ENCODE measurements around the gene PA2G4.

PA2G4 gene

GRCh38 chr12:56162468-56163290 lies 58.3 kb downstream of the PA2G4 start:
- no peak for TF ChIP-seq CTCF (IDR thresholded peaks at IDR 0.05)
- H3K27ac Mint-ChIP-seq = peak overlapping the region; percentile 90
- DNase-seq = no peak
- no peaks in the 10 kb centered on the region for H3K9me3 Mint-ChIP-seq
- peaks cover 48% of the 10 kb centered on the region for H3K4me1 Mint-ChIP-seq
- peaks cover 3% of the 10 kb centered on the region for H3K27me3 Mint-ChIP-seq (ENCODE audit: low read depth, poor library complexity)
- peaks cover 66% of the 10 kb centered on the region for H3K36me3 Mint-ChIP-seq (ENCODE audit: low read depth)
- H3K4me3 Mint-ChIP-seq = no peak overlapping the region
